GM21360 (cell line): ENCODE results near the gene MSGN1.
"Not testable (repeated sequence)": the region's sequence is repeated elsewhere in the genome, so short reads cannot be mapped to it uniquely, and the experiment has no call there.

Experiments
- ATAC-seq: cut with Tn5 transposase; IDR thresholded peaks from one replicate; pipeline ENCODE4 v1.9.1; 2021; ENCODE audit warnings: mild to moderate bottlenecking, moderate library complexity; ENCODE audit not compliant: unreplicated experiment

MSGN1 gene

DNA sequence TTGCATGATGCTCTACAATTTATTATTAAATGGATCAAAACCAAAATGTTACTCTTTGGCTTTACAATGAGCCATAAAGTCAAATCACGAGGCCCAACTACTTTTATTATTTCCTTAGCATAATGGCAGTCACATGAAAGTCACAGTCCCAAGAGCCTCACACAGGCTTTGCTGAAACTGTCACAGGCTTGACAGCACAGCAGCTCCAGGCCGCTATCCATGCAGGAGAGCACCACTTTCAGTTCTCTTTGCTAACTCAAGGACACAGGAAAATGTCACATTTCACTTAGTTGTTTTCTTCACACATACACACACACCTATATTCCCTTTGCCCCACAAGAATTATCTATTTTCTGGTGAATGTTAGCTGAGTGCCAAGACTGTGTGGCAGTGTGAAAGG, 11.1 kb upstream of the MSGN1 start:
- peak; percentile 58 for ATAC-seq

DNA sequence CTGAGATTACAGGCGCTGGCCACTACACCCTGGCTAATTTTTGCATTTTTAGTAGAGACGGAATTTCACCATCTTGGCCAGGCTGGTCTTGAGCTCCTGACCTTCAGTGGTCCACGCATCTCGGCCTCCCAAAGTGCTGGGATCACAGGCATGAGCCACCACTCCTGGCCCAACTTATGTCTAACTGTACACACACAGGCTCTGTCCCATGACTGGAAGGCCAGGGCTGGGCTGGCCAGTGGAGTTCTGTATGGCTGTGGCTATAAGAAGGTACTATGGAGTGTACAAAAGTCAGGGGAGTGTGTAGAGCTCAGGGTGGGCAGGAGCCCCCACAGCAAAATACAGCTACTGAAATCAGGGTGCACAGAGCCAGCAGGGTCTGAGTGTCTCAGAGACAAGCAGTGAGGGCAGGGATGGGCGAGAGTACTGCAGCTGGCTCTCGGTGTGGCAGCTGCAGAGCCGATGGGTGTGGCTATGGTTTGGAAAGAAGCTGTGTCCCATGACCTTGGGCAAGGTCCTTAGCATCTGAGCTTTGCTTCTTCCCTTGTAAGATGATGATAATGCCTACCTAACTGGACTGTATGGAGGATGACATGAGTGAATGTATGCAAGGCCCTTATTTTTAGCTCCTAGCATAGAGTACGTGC, 10.4 kb upstream of the MSGN1 start:
- ATAC-seq, result no peak

DNA sequence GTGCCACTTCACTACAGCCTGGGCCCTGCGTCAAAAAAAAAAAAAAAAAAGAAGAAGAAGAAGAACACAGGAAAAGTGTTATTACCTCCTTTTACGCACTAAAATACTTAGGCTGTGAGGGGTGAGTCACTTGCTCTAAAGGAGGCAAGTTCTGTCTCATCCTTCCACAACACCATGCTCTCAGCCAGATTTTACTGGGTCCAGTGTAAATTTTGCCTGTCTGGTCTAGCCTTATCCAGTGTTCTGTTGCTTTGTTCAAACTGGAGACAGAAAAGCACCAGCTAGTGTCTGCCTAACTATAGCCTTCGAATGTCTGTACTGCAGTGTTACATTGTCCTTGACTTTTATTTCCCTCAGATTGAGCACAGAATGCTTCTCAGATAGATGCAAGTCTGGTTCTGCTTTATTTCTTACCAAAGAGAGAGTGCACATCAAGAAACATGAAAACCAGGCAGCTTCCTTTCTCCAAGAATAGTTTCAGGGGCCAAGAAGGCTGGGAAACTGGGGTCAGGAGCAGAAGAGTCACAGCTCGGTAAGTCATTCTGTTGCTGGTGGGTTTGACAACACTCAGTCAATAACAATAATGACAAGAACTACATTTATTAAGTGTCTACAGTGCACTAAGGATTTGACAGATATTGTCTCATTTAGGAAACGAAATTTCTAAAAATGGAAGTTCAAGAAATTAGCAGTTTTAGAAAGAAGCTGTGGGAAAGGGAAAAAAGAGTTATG, 3.1 kb upstream of the MSGN1 start:
- ATAC-seq, result peak; percentile 44

DNA sequence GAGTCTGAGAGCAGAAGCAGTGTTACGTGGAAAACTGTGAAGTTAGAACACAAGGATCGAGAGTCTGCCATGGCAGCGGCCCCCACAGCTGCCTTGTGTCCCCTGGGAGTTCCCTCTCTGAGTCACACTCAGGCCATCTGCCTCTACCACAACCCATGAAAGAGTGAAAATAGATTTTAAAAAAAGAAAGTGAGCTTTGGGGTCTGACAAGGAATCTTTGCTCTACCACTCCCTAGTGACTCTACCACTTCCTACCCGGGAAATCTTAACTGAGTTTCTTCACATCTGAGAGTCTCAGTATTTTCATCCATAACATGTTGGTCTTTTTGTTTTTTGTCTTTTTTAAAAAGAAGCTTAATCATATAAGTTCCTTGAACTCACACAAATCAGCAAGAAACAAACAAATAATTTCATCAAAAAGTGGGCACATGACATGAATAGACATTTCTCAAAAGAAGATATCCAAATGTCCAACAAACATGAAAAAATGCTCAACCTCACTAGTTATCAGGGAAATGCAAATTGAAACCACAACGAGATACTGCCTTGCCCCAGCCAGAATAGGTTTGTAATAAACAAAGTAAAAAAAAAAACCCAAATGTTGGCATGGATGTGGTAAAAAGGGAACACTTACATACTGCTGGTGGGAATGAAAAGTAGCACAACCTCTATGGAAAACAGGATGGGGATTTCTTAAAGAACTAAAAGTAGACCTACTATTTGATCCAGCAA, 2.4 kb upstream of the MSGN1 start:
- peak; percentile 85 for ATAC-seq

DNA sequence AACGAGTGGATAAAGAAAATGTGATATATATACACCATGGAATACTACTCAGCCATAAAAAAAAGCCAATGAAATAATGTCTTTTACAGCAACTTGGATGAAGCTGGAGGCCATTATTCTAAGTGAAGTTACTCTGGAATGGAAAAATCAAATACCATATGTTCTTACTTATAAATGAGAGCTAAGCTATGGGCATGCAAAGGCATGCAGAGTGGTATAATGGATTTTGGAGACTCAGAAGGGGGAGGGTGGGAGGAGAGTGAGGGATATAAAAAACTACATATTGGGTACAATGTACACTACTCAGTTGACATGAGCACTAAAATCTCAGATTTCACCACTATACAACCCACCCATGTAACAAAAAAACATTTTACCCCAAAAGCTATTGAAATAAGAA, 1.7 kb upstream of the MSGN1 start:
- ATAC-seq, result no peak

GRCh38 chr2:17815468-17816184, 634 bp upstream of the MSGN1 start:
- no peak for ATAC-seq

DNA sequence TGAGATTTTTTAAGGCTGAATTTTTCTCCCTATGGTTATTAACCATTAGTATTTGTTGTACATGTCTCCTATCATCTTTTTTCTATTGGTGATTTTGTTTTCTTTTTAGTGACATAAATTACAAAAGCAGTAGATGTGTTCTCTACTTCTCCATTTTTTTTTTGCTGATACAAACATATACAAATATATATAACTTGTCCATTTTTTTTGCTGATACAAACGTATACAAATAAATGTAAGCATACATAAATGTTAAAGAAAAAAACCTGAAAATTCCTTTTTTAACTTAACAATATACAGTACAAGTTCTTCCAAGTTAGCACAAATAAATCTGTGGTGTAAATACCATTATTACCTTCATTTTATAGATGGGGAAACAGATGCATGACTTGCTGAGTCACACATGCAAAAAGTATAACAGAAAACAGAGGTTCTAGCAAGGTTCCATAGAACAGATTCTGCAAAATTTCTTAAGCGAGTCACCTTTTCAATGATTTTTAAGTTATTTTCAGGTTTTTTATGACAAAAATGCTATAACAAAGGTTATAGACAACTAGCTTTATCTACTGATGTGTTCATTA, 2.1 kb downstream of the MSGN1 start:
- ATAC-seq, result no peak

DNA sequence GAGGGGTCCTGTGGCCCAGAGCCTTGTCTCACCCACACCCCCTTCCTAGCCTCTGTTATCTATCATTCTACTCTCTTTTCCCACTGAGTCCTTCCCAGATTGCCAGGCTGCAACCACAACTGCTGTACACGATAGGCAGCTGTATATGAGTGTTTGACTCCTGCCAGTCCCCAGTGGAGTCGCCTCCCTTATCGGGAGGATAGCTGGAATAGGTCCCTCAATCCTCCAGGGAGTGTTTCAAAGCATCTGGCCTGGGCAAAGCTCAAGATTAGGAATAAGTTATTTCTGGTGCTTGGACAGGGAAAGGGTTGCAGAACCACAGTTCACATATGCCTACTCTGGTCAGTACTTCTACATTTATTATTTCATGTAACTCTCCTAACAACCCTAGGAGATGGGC, 4.8 kb downstream of the MSGN1 start:
- ATAC-seq, result no peak

DNA sequence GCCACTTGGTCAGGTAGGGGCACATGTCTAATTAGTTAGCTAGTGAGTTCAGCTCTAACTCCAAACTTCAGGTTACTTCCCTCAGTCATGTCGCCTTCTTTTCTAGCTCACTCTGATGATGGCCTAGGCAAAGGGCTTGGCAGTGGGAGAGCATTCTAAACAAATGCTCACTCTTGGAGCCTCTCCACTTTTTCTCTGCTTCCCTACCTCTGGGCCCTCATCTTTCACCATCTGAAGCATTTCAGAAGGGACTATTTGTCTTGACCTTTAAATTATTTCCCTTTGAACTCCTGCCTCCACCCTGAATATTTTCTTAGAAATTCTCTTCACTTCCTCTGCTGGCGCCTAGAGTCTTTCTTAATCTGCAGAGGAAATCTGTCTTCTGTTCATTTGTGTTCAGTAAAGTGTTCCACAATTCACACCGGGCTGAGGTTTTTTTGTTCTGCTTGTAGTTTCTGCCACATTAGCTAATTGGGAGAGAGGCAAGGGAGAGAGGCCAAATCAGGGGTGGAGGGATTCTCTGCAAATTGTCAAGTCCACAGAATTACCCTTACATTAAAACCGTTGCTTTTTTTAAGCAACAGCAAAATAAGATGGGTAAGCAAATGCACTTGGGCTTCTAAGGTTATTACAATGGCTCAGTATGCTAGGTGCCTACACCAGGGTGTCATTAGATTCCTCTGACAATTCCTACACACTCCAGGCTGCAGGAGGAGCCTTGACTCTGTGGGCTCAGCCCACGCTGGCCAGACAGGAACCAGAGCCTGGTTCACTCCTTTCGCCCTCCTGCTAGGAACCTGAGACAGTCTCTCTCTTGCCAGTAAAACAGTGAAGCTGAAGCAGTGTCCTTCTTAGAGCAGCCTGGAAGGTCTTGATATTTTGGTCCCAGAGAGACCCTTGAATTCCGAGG, 5.5 kb downstream of the MSGN1 start:
- ATAC-seq, result peak; percentile 46

GRCh38 chr2:17822445-17823117, 6.3 kb downstream of the MSGN1 start:
- ATAC-seq, result peak; percentile 62

DNA sequence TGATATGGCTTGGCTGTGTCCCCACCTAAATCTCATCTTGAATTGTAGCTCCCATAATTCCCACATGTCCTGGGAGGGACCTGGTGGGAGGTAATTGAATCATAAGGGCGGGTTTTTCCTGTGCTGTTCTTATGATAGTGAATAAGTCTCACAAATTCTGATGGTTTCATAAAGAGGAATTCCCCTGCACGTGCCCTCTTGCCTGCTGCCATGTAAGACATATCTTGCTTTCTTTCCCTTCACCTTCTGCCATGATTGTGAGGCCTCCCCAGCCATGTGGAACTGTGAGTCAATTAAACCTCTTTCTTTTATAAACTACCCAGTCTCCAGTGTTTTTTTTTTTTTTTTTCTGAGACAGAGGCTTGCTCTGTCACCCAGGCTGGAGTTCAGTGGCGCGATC, 7.4 kb downstream of the MSGN1 start:
- ATAC-seq, result not testable (repeated sequence)

GRCh38 chr2:17827316-17827715, 11.1 kb downstream of the MSGN1 start:
- no peak for ATAC-seq

DNA sequence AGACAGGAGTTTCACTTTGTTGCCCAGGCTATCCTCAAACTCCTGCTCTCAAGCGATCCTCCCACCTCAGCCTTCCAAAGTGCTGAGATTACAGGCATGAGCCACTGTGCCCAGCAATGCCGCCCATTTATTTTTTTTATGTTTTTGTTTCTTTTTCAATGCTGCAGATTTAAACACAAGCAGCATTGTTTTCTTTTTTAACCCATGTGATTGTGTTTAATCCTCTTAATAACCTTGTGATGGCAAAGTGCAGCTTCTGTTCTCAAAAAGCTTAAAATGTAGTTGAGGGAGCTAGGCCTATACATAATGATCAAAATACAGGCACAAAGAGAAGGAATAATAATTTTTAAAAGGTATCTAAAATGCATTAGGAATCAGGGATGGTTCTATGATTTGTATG, 11.5 kb downstream of the MSGN1 start:
- no peak for ATAC-seq

GRCh38 chr2:17830053-17831034, 14.1 kb downstream of the MSGN1 start:
- peak; percentile 90 for ATAC-seq

GRCh38 chr2:17835516-17835915, 19.3 kb downstream of the MSGN1 start:
- no peak for ATAC-seq

- no peak for ATAC-seq
Measured at GRCh38 chr2:17839959-17840358, 23.7 kb downstream of the MSGN1 start.

DNA sequence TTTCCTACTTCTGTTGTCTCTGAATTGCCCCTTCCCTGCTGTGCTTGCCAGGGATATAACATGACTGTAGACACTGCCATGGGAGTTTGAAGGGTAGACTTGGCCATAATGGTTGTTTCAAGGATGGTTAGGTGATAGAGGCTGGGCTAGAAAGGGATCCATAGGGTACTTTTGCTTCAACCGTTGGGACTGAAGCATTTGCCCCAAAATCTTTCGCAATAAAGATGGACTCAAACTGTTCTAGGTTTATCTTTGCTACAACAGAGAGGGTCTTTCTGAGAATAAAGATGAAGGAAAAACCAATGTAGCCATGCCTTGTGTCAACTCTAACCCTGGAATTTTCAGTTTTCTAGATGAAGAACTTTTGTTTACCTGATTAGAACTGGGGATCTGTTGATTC, 27.2 kb downstream of the MSGN1 start:
- no peak for ATAC-seq

- no peak for ATAC-seq
Measured at GRCh38 chr2:17845806-17846205, 29.5 kb downstream of the MSGN1 start.
